NCI-H82 (cell line): ENCODE results near the gene USP44.
"Not testable (repeated sequence)": the region's sequence is repeated elsewhere in the genome, so short reads cannot be mapped to it uniquely, and the experiment has no call there.

Source experiments
- DNase-seq: peaks from one replicate; lab custom pipeline; 2025; lab: John Stamatoyannopoulos, UW

USP44 gene

GRCh38 chr12:95551305-95551704, at the start of gene USP44:
TSS of gene USP44 (minus strand) at chr12:95551476. CDS start at chr12:95534256, 17,220 bp downstream.
- no peak for DNase-seq

- peak; percentile 54 for DNase-seq
Observed at GRCh38 chr12:95600567-95600966, 49.3 kb upstream of the USP44 start.

GRCh38 chr12:95599880-95600279, 48.6 kb upstream of the USP44 start:
- peak; percentile 14 for DNase-seq

- DNase-seq, result no peak
Observed at GRCh38 chr12:95594136-95594535, 42.9 kb upstream of the USP44 start.

- peak; percentile 38 for DNase-seq
Observed at GRCh38 chr12:95593266-95593871, 42.1 kb upstream of the USP44 start.

GRCh38 chr12:95591731-95592130, 40.5 kb upstream of the USP44 start:
- no peak for DNase-seq

GRCh38 chr12:95590775-95591174, 39.5 kb upstream of the USP44 start:
- DNase-seq, result no peak

GRCh38 chr12:95583933-95584332, 32.7 kb upstream of the USP44 start:
- no peak for DNase-seq

GRCh38 chr12:95582230-95583058, 31.2 kb upstream of the USP44 start:
- peak; percentile 71 for DNase-seq

- no peak for DNase-seq
Observed at GRCh38 chr12:95577820-95578219, 26.5 kb upstream of the USP44 start.

GRCh38 chr12:95574799-95575452, 23.6 kb upstream of the USP44 start:
- peak; percentile 64 for DNase-seq

- DNase-seq, result no peak
Observed at GRCh38 chr12:95573951-95574576, 22.8 kb upstream of the USP44 start.

GRCh38 chr12:95571369-95571768, 20.1 kb upstream of the USP44 start:
- no peak for DNase-seq

GRCh38 chr12:95568045-95568444, 16.8 kb upstream of the USP44 start:
- not testable (repeated sequence) for DNase-seq

- no peak for DNase-seq
Observed at GRCh38 chr12:95557625-95558024, 6.3 kb upstream of the USP44 start.

GRCh38 chr12:95554532-95555071, 3.3 kb upstream of the USP44 start:
- DNase-seq, result no peak

- DNase-seq, result no peak
Observed at GRCh38 chr12:95553197-95553943, 2.1 kb upstream of the USP44 start.

GRCh38 chr12:95551913-95552516, 739 bp upstream of the USP44 start:
- no peak for DNase-seq

- DNase-seq, result no peak
Observed at GRCh38 chr12:95549392-95550084, 1.7 kb downstream of the USP44 start.
